ENCODE measurements around the gene FBXO11. TPM values are rescaled to one million over a fixed set of nuclear protein-coding genes. Genes with fewer than 3 reads are reported as not detected.
A peak's percentile ranks its signal among the peaks of the same experiment; 100 is the strongest.

The FBXO11 gene
- total RNA-seq, 1 experiment from 2014 or later, result 58.0 TPM

DNA sequence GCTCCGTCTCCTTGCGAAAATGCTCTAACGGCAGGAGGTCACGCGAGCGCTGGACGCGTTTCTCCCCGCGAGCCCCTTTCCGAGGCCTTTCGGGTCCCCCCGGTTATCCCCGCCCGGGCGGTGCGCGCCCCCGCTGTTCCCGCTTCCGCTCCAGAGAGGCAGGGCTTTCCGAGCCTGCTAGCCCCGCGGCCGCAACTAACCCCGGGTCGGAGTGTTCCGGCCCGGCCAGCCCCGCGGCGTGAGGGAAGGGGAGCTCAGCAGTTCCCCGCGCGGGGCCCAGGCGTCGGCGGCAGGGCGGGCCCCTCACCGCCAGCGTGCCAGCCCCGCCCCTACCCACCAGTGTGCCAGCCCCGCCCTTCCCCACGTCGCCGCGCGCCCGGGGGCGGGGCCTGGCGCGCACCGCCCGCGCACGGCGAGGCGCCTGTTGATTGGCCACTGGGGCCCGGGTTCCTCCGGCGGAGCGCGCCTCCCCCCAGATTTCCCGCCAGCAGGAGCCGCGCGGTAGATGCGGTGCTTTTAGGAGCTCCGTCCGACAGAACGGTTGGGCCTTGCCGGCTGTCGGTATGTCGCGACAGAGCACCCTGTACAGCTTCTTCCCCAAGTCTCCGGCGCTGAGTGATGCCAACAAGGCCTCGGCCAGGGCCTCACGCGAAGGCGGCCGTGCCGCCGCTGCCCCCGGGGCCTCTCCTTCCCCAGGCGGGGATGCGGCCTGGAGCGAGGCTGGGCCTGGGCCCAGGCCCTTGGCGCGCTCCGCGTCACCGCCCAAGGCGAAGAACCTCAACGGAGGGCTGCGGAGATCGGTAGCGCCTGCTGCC is 123.4 kb downstream of the FBXO11 start, which contains the start of gene MSH6:
MSH6 (plus strand) TSS at position 475 of the 815 bp plus-strand sequence; CDS start at position 564, 89 bp downstream.
- TF ChIP-seq, protein P1, sequence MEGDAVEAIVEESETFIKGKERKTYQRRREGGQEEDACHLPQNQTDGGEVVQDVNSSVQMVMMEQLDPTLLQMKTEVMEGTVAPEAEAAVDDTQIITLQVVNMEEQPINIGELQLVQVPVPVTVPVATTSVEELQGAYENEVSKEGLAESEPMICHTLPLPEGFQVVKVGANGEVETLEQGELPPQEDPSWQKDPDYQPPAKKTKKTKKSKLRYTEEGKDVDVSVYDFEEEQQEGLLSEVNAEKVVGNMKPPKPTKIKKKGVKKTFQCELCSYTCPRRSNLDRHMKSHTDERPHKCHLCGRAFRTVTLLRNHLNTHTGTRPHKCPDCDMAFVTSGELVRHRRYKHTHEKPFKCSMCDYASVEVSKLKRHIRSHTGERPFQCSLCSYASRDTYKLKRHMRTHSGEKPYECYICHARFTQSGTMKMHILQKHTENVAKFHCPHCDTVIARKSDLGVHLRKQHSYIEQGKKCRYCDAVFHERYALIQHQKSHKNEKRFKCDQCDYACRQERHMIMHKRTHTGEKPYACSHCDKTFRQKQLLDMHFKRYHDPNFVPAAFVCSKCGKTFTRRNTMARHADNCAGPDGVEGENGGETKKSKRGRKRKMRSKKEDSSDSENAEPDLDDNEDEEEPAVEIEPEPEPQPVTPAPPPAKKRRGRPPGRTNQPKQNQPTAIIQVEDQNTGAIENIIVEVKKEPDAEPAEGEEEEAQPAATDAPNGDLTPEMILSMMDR (IDR thresholded peaks at IDR 0.05; ENCODE audit: unreplicated experiment), result no peak
- no peaks in the 10 kb centered on the region for H3K27me3 Mint-ChIP-seq (ENCODE audit: unreplicated experiment)
- H3K36me3 Mint-ChIP-seq (ENCODE audit: insufficient read depth, unreplicated experiment), result peaks cover 44% of the 10 kb centered on the region
- peaks cover 16% of the 10 kb centered on the region for H3K4me1 Mint-ChIP-seq (ENCODE audit: low read depth, unreplicated experiment)
- no peaks in the 10 kb centered on the region for H3K9me3 Mint-ChIP-seq (ENCODE audit: low read depth, unreplicated experiment)
- BruUV-seq (replicated peaks), result no TSS peak
- intact Hi-C loops (cut with micrococcal nuclease; ENCODE audit: unreplicated experiment), result loop anchor here (1.0 to 5.0 kb wide), 2 partner anchors 10 to 324 kb away; no protein-coding TSS in a partner anchor
- DNase-seq, result peak; percentile 91
- H3K27ac Mint-ChIP-seq (ENCODE audit: unreplicated experiment), result peak within 1 kb of the TSS; percentile 87
- CTCF ChIA-PET, result interaction anchor here (0.5 to 1.3 kb wide), 3 partner anchors 44 to 346 kb away, joined by 3 read pairs; no protein-coding TSS in a partner anchor
- H3K4me3 Mint-ChIP-seq (ENCODE audit: low read depth, unreplicated experiment), result peak within 1 kb of the TSS; percentile 96

DNA sequence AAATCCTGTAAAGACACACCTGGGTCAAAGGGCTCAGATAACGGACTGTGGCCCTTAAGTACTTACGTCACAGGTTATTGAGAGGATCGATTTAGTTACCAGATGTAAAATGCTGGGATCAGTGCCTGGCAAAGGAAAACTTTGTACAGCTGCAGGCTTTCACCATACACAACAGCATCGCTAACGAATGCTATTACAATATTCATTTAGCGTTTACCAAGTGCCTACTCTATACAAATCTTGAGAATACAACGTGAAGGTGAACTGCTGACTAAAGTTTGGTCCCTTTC is 124.0 kb downstream of the FBXO11 start:
- Mint-ChIP-seq H3K4me1 (ENCODE audit: low read depth, unreplicated experiment) (peaks cover 16% of the 10 kb centered on the region), H3K4me3 (ENCODE audit: low read depth, unreplicated experiment) (peak overlapping the region; percentile 96), H3K27ac (ENCODE audit: unreplicated experiment) (no peak overlapping the region), H3K9me3 (ENCODE audit: low read depth, unreplicated experiment) (no peaks in the 10 kb centered on the region), H3K27me3 (ENCODE audit: unreplicated experiment) (no peaks in the 10 kb centered on the region), H3K36me3 (ENCODE audit: insufficient read depth, unreplicated experiment) (peaks cover 44% of the 10 kb centered on the region)
- TF ChIP-seq, protein P1 (IDR thresholded peaks at IDR 0.05; ENCODE audit: unreplicated experiment), result no peak
- intact Hi-C loops (cut with micrococcal nuclease; ENCODE audit: unreplicated experiment), result loop anchor here (1.0 to 5.0 kb wide), 2 partner anchors 9 to 325 kb away; no protein-coding TSS in a partner anchor
- CTCF ChIA-PET, result interaction anchor here (0.6 to 1.3 kb wide), 2 partner anchors 44 to 345 kb away, joined by 3 read pairs; no protein-coding TSS in a partner anchor
- BruUV-seq (replicated peaks), result TSS peak; percentile 84
- no peak for DNase-seq

DNA sequence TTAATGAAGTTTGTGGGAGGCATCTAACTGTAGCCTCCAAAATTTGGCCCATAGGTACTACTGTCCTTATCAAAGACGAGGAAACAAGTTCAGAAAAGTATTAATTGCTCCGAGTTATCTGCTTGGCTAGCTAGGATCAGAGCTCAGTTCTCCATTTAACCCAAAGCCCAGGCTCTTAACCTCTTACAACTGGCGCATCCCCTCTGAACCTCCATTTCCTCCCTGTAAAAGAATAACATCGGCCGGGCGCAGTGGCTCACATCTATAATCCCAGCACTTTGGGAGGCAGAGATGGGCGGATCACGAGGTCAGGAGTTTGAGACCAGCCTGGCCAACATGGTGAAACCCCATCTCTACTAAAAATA is 126.9 kb downstream of the FBXO11 start:
- no peak overlapping the region for H3K4me3 Mint-ChIP-seq (ENCODE audit: low read depth, unreplicated experiment)
- intact Hi-C loops (cut with micrococcal nuclease; ENCODE audit: unreplicated experiment), result no loop called here
- CTCF ChIA-PET, result no interaction called here

DNA sequence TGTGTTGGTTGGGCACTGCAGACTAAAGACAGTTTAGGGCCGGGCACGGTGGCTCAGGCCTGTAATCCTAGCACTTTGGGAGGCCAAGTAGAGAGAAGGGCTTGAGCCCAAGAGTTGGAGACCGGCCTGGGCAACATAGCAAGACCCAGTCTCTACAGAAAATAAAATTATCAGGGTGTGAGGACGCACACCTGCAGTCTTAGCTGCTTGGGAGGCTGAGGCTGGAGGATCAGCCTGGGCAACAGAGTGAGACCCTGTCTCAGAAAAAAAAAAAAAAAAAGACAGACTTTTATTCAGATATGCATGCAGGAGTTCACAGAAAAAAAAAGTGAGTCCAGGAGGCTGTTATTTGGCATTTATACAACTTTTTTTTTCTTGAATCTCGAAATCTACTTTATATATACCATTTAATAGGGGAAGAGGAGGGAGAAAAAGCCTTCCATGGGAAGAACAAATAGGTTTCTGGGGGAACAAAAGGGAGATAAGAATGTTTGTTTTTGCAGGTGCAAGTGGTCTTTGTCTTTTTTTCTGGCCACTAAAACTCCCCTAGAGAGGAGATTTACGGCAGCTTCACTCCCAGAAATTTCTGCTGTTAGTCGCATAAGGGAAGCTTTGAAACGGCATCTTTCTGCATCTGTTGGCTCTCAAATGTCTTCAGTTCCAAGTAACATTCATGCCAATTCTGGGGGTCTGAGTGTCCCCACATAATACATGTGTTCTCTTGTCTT is 127.4 kb downstream of the FBXO11 start:
- intact Hi-C loops (cut with micrococcal nuclease; ENCODE audit: unreplicated experiment), result no loop called here
- Mint-ChIP-seq H3K27me3 (ENCODE audit: unreplicated experiment) (no peaks in the 10 kb centered on the region), H3K36me3 (ENCODE audit: insufficient read depth, unreplicated experiment) (peaks cover 15% of the 10 kb centered on the region), H3K27ac (ENCODE audit: unreplicated experiment) (no peak overlapping the region), H3K4me1 (ENCODE audit: low read depth, unreplicated experiment) (no peaks in the 10 kb centered on the region), H3K9me3 (ENCODE audit: low read depth, unreplicated experiment) (no peaks in the 10 kb centered on the region), H3K4me3 (ENCODE audit: low read depth, unreplicated experiment) (no peak overlapping the region)
- TF ChIP-seq, protein P1 (IDR thresholded peaks at IDR 0.05; ENCODE audit: unreplicated experiment), result no peak
- no TSS peak for BruUV-seq (replicated peaks)
- no peak for DNase-seq
- CTCF ChIA-PET, result no interaction called here

More for the DNA sequence above, 126.9 kb downstream of the FBXO11 start:
- Mint-ChIP-seq H3K27me3 (ENCODE audit: unreplicated experiment) (no peaks in the 10 kb centered on the region), H3K27ac (ENCODE audit: unreplicated experiment) (no peak overlapping the region), H3K4me1 (ENCODE audit: low read depth, unreplicated experiment) (no peaks in the 10 kb centered on the region), H3K9me3 (ENCODE audit: low read depth, unreplicated experiment) (no peaks in the 10 kb centered on the region), H3K36me3 (ENCODE audit: insufficient read depth, unreplicated experiment) (peaks cover 21% of the 10 kb centered on the region)
- TF ChIP-seq, protein P1 (IDR thresholded peaks at IDR 0.05; ENCODE audit: unreplicated experiment), result no peak
- BruUV-seq (replicated peaks), result no TSS peak
- DNase-seq, result no peak
